Measurements from ENCODE around the gene DROSHA.
"Not testable (repeated sequence)": the region's sequence is repeated elsewhere in the genome, so short reads cannot be mapped to it uniquely, and the experiment has no call there.

The DROSHA gene

DNA sequence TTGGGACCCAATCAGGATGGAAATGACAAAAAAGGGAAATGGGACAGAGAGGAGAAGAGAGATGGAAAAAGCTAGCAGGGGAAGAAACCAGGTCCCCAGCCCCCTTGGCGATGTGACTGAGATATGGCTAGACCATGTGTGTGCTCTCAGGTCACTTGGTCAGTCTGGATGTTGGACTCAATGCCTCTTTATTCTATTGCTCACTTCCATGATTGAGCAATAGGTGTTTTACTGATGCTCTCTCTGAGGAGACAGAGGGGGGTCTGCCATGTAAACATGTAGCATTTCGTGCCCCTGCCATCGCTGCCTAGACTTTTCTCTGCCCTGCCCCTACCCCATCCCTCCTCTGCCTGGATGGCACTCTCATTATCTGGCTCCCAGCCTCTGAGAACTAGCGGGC lies 150.6 kb downstream of the DROSHA start:
- Mint-ChIP-seq H3K36me3 (no peaks in the 10 kb centered on the region), H3K27me3 (peaks cover 7 to 12% of the 10 kb centered on the region in 2 donors)

DNA sequence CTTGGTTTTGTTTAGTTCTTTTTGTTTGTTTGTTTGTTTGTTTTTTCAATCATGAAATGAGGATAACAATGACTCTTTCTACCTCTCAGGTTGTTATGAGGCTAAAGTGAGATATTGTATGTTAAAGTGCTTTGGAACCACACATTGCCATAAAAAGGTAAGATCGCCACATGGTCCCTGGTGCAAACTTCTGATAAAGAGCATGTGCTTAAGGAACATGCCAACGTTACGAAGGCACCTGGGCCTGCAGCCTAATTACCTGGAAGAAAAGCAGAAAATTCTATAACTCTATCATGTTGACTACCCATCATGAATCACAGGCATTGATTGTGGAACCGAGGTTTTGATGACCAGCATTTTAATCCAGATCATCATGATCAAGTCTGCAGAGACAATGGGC lies 151.8 kb downstream of the DROSHA start:
- Mint-ChIP-seq H3K4me3 (no peak overlapping the region), H3K9me3 (peaks cover 2 to 4% of the 10 kb centered on the region in 2 donors), H3K27me3 (peaks cover 7 to 12% of the 10 kb centered on the region in 2 donors), H3K27ac (no peak overlapping the region), H3K4me1 (peaks cover 0 to 8% of the 10 kb centered on the region in 2 donors), H3K36me3 (no peaks in the 10 kb centered on the region)
- DNase-seq (no peak), ATAC-seq (replicated peaks) (no peak)

More for the DNA sequence above, 150.6 kb downstream of the DROSHA start:
- H3K4me3 Mint-ChIP-seq = no peak overlapping the region
- no peak overlapping the region for H3K27ac Mint-ChIP-seq
- DNase-seq = no peak
- H3K9me3 Mint-ChIP-seq = peaks cover 2 to 4% of the 10 kb centered on the region in 2 donors
- no peak for ATAC-seq (replicated peaks)
- H3K4me1 Mint-ChIP-seq = peaks cover 0 to 8% of the 10 kb centered on the region in 2 donors

DNA sequence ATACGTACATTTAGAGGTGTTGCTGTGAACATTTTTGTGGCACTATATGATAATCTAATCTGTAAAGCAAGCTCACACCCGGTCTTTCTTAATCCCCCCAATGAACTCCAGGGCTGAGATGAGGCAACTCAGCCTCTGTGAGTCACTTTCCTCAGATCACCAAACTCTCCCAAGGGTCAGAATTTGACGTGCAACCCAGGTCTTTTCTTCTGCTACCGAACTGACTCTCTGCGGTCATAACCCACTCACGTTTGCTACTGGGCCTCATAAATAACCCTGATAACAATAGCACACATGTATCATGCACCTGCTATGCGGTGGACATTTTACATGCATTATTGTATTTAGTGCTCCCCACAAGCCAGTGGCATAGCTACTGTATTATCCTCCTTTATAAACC lies 153.1 kb downstream of the DROSHA start:
- Mint-ChIP-seq H3K27me3 (peaks cover under 1 to 7% of the 10 kb centered on the region in 2 donors), H3K4me1 (peaks cover 0 to 8% of the 10 kb centered on the region in 2 donors), H3K36me3 (no peaks in the 10 kb centered on the region), H3K4me3 (no peak overlapping the region), H3K27ac (no peak overlapping the region), H3K9me3 (no peaks in the 10 kb centered on the region)
- ATAC-seq (replicated peaks) (no peak), DNase-seq (no peak)

DNA sequence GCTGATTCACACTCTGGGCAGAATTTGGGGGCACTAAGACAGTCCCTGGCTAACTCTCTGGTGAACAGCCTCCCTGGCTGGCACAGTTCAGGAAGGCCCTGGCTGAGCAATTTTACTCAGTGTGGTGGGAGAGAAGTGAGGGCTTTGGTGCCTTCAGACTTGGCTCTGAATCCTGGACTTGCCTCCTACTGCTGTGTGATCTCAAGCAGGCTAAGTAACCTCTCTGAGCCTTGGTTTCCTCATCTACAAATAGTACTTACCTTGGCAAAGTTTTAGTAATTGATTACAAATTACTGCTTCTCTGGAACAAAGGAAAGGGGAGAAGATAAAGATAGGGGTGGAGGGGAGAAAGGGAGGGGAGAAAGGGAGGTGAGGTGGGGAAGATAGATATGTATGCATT lies 153.8 kb downstream of the DROSHA start:
- Mint-ChIP-seq H3K27ac (no peak overlapping the region), H3K4me3 (no peak overlapping the region), H3K9me3 (no peaks in the 10 kb centered on the region), H3K27me3 (peaks cover 0 to 7% of the 10 kb centered on the region in 2 donors), H3K4me1 (peaks cover 0 to 8% of the 10 kb centered on the region in 2 donors), H3K36me3 (no peaks in the 10 kb centered on the region)
- no peak for ATAC-seq (replicated peaks)
- no peak for DNase-seq

DNA sequence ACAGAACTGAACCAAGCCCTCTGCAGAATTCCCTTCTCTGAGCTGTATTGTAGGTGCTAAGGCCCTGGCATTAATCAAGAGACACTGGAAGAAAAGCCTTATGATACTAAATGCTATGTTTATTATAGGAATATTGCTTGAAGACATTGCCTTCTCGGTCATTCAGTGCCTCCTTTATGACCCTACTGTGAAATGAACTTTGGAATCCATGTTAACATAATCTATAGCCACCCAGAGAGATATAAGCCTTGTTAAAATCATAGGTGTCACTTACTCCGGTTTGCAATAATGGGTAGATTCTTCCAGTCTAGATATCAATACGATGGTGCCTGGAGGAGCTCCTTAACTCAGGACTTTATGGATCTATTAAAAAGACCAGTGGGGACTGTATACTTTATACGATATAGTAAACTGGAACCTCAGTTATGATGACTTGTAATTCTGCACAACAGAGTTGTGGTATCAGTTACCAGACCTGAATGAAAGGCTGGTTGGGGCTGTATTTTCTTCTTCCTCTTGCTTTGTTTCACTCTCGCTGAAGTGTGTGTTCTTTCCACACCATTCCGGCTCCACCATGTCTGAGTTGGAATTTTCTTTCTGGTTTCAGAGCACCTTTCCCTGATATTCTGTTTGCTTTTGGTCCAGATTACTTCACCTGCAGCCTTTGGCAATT lies 154.5 kb downstream of the DROSHA start:
- Mint-ChIP-seq H3K27ac (no peak overlapping the region), H3K27me3 (peaks cover 0 to 7% of the 10 kb centered on the region in 2 donors), H3K4me3 (no peak overlapping the region), H3K36me3 (no peaks in the 10 kb centered on the region), H3K4me1 (peaks cover 0 to 8% of the 10 kb centered on the region in 2 donors), H3K9me3 (no peaks in the 10 kb centered on the region)
- DNase-seq = no peak
- ATAC-seq (replicated peaks) = no peak

DNA sequence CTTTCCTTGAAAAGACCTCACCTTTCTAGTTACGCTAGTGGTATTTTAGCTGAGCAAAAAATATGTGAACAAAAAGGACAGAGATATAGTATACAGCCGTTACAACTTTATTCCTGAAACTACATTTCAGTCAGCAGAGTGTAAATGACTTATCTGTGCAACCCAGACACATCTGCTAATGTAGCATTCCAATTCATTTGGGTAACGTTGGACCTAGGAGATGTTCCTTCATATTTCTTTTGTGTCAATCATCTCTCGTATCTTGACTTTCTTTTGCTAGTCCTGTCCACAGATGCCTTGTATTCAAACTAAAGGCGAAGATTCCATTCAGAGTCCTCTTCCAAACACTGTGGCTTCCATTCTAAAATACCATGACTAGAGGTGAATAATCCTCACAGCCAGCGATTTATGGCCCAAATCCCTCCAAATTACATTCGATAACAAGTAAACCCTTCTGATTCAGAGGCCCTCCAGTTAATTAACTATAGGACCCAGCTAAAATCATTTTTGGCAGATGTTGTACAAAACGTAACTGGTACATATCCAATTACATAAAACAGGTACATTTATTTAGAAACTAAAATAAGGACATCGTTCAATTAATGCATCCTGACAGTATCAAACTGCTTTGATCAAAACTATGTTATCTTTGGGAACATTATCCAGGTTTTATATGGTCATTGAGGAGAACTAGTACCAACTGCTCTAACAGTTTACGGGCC lies 155.7 kb downstream of the DROSHA start:
- Mint-ChIP-seq H3K27me3 (peaks cover 0 to 7% of the 10 kb centered on the region in 2 donors), H3K27ac (no peak overlapping the region), H3K4me3 (no peak overlapping the region), H3K36me3 (no peaks in the 10 kb centered on the region), H3K9me3 (no peaks in the 10 kb centered on the region), H3K4me1 (no peaks in the 10 kb centered on the region)
- ATAC-seq (replicated peaks) (no peak), DNase-seq (no peak)

DNA sequence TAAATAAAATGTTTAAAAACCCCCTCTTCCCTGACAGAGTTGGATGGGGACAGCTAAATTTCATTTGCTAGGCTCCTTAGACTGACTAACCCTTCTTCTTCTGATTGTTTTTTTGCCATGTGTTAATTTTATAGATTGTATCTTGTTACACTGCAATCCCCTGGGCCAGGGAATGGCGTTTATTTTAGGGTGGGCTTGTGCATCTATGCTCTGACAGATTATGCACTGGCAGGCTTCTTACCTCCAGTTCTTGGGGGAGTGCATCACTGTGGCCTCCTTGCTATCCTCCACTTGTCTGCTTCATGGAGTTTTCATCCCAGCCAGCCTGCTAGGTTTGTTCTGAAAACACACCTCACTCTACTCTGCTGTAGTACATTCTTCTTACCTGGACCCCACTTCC lies 159.8 kb downstream of the DROSHA start:
- Mint-ChIP-seq H3K36me3 (no peaks in the 10 kb centered on the region), H3K9me3 (peaks cover 0 to 2% of the 10 kb centered on the region in 2 donors), H3K27ac (no peak overlapping the region), H3K4me3 (no peak overlapping the region), H3K27me3 (peaks cover 0 to 5% of the 10 kb centered on the region in 2 donors), H3K4me1 (no peaks in the 10 kb centered on the region)
- DNase-seq = no peak
- ATAC-seq (replicated peaks) = no peak

DNA sequence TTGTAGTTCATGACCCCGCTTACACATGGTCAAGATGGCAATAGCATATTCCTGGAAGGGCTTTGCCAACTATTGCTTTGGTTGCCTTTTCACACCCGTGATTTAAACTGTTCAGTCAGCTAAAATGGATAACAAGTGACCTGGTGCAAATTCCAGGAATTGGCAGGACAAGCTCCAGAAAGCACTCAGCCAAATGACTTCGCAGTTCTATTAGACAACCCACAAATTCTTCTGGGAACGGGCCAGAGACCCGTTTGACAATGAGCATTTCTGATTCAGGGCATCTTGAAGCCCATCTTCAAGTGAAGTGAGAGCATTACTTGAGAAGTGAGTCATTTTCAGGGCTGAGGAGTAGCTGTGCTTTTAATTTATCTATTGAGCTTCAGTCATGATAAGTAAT lies 165.0 kb downstream of the DROSHA start:
- H3K4me3 Mint-ChIP-seq = no peak overlapping the region
- ATAC-seq (replicated peaks) = no peak
- H3K27me3 Mint-ChIP-seq = peaks cover 0 to 5% of the 10 kb centered on the region in 2 donors
- DNase-seq = no peak
- no peaks in the 10 kb centered on the region for H3K4me1 Mint-ChIP-seq
- no peak overlapping the region for H3K27ac Mint-ChIP-seq
- H3K9me3 Mint-ChIP-seq = peaks cover 6 to 9% of the 10 kb centered on the region in 2 donors
- no peaks in the 10 kb centered on the region for H3K36me3 Mint-ChIP-seq

DNA sequence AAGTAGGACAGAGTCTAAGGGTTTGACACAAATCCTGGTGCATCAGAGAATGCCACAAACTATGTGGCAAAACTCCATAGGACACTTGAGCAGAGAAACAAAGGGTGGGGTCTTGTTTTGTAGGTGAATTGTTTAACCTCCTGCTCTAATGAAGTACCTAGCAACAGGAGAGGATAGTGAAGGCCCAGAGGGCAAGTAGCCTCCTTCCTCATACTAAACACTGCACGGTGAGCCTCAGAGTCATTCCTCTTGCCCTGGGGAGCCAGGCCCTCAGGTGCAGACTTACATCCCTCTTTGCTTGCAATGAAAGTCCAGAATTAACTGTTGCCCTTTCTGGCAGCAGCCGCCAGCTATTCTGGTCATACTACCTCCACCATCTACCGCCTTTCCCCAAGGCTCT lies 166.1 kb downstream of the DROSHA start:
- no peak for DNase-seq
- Mint-ChIP-seq H3K36me3 (no peaks in the 10 kb centered on the region), H3K4me3 (no peak overlapping the region), H3K9me3 (peaks cover 6 to 9% of the 10 kb centered on the region in 2 donors), H3K27me3 (no peaks in the 10 kb centered on the region), H3K4me1 (no peaks in the 10 kb centered on the region), H3K27ac (no peak overlapping the region)
- ATAC-seq (replicated peaks) = no peak

DNA sequence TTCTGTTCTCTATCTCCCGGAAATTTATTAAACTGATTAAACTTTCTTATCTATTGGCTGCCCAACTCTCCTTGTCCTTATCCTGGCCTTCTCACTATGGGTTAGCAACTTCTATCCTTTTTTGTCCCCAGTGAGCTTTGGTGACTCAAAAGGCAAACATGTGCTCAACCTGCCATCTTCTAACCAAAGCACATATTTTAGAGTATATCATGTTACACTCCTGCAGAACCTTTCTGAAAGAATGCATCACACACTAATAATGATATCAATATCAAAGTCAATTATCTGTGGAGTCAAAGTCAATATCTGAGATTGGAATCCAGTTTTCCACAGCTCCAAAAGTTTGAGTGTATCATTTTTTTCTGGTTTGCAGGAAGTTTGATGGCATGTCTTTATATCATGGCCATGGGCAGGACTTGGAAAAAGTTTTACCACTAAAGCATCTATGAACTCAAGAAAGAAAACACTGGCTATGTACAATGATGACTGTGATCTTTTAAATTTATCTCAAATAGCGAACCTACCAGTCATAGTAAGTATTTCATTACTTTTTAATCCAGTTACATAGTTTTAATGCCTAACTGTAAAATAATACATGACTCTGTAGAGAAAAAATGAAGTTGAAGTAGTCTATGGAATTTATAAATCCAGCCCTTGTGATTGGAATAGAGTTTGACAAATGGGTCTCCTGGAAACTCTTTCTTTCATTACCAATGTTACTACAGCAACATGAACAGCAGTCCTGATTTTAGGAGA lies 166.8 kb downstream of the DROSHA start:
- Mint-ChIP-seq H3K27ac (no peak overlapping the region), H3K27me3 (no peaks in the 10 kb centered on the region), H3K4me3 (no peak overlapping the region), H3K9me3 (peaks cover 4 to 9% of the 10 kb centered on the region in 2 donors), H3K4me1 (no peaks in the 10 kb centered on the region), H3K36me3 (no peaks in the 10 kb centered on the region)
- ATAC-seq (replicated peaks) (no peak), DNase-seq (no peak)

DNA sequence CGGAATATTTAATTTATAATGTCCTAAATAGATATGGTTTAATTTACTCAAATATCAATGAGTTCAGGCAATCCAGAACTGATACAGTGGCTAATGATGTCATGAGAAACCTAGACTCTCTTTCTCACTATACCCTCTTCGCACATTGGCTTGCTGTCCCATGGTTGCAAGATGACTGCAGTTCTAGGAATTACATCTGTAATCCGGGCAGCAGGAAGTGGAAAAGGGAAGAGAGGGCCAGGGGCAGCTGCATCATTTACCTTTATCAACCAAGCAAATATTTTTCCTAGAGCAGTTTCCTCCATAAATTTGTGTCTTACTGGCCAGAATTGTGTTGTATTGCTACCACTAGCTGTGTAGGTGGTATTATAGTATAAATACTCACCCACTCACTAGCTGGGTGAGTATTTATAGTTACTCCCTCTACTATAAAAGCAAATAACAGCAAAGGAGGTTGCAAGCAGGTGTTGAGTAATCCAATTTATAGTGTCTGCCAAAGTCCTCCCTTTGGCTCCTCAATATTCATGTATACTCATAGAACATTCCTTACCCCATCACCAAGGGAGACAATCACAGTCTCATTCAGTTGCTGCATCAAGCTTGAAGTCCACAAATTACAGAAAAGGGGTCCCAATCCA lies 168.8 kb downstream of the DROSHA start:
- no peak overlapping the region for H3K4me3 Mint-ChIP-seq
- H3K27me3 Mint-ChIP-seq = no peaks in the 10 kb centered on the region
- H3K36me3 Mint-ChIP-seq = no peaks in the 10 kb centered on the region
- DNase-seq (no peak), ATAC-seq (replicated peaks) (no peak)
- H3K27ac Mint-ChIP-seq = no peak overlapping the region
- H3K4me1 Mint-ChIP-seq = no peaks in the 10 kb centered on the region
- H3K9me3 Mint-ChIP-seq = peaks cover 4 to 9% of the 10 kb centered on the region in 2 donors

DNA sequence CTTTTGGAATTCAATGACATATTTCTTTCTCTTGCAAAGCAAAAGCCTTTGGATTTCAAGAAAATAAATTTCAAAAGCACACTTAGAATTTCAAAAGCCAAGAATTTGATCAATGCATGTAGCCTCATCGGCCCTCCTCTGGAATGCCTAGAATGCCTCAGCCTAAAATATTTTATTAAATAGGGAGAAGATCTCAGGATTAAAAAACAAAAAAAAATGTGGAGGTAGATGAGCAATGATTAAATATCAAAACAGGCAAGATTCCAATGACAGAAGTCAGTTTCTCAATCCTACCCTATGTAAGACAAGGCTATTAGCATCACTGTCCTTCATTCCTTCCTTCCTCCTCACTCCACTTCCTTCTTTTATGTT lies 169.4 kb downstream of the DROSHA start:
- Mint-ChIP-seq H3K27me3 (no peaks in the 10 kb centered on the region), H3K4me1 (no peaks in the 10 kb centered on the region), H3K27ac (no peak overlapping the region), H3K36me3 (no peaks in the 10 kb centered on the region), H3K9me3 (peaks cover 7 to 9% of the 10 kb centered on the region in 2 donors), H3K4me3 (no peak overlapping the region)
- ATAC-seq (replicated peaks) = no peak
- no peak for DNase-seq

DNA sequence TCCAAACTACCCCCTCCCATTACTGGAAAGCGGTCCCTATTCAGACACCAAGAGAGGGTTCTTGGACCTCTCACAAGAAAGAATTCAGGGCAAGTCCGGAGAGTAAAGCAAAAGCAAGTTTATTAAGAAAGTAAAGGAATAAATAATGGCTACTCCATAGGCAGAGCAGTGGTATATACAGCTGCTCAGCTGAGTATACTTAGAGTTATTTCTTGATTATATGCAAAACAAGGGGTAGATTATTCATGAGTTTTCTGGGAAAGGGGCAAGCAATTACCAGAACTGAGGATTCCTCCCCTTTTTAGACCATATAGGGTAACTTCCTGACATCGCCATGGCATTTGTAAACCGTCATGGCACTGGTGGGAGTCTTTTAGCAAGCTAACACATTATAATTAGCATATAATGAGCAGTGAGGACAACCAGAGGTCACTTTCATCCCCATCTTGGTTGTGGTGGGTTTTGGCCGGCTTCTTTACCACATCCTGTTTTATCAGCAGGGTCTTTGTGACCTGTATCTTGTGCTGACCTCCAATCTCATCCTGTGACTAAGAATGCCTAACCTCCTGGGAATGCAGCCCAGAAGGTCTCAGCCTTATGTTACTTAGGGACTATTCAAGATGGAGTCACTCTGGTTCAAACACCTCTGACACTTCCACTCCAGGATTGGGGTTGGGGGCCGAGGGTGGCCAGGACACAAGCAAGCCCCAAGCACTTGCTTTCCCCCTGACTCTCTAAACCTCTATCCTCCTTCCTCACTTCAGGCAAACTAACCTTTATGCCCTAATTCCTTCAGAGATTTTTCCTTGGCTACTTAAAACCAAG lies 170.0 kb downstream of the DROSHA start:
- not testable (repeated sequence) for ATAC-seq (replicated peaks); DNase-seq; H3K27me3 Mint-ChIP-seq; H3K9me3 Mint-ChIP-seq; H3K4me3 Mint-ChIP-seq; H3K27ac Mint-ChIP-seq; H3K4me1 Mint-ChIP-seq; H3K36me3 Mint-ChIP-seq

DNA sequence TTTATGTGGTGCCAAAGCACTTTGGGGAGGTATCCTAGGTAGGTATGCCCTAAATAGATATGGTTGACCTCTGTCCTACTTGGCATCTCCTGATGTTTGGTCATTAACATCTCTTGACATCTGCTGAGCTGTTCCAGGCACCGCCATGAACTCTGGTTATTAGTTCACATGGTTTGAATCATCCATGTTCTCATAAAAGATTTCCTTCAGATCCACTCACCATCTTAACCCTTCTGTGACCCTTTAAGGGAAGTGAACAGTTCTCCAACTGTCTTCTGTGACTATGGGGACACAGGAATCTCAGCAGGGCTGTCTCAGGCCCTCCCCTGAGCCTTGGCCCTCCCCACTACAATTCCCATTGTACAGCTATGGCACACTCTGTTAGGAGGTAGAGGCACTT lies 170.7 kb downstream of the DROSHA start:
- no peak for ATAC-seq (replicated peaks)
- Mint-ChIP-seq H3K4me1 (no peaks in the 10 kb centered on the region), H3K36me3 (no peaks in the 10 kb centered on the region), H3K27ac (no peak overlapping the region), H3K9me3 (peaks cover 9 to 11% of the 10 kb centered on the region in 2 donors), H3K27me3 (no peaks in the 10 kb centered on the region), H3K4me3 (no peak overlapping the region)
- DNase-seq = no peak

Data from stimulated activated naive B cell treated with anti-CD40 and anti-IgM and Interleukin-4, amounts not matched to agents 10 μg/mL and 1 μg/mL and 100 μg/mL, for 72 hours (primary cell).